Lung microvascular endothelial cell (primary cell): ENCODE results near the gene GGCT. TPM values are rescaled to one million over a fixed set of nuclear protein-coding genes. Genes with fewer than 3 reads are reported as not detected.
"Not testable (repeated sequence)": the region's sequence is repeated elsewhere in the genome, so short reads cannot be mapped to it uniquely, and the experiment has no call there.

Experiments used
- DNase-seq, 2 donors: peaks; one replicate each; pipeline versions ENCODE4 v3.0.0 to v3.0.0-alpha.2; 2010; ENCODE audit warnings: low read depth in 2 of 2
- total RNA-seq: library from RNA; depleted of rRNA; stranded (reverse); fragments of >200 nt; gene quantifications from 2 replicates; pipeline ENCODE4 v1.2.1, GENCODE V29; 2014

Gene GGCT, protein sequence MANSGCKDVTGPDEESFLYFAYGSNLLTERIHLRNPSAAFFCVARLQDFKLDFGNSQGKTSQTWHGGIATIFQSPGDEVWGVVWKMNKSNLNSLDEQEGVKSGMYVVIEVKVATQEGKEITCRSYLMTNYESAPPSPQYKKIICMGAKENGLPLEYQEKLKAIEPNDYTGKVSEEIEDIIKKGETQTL
- 22.2 and 26.2 TPM in 2 replicates for total RNA-seq

GRCh38 chr7:30504301-30505173 lies at the start of gene GGCT:
Gene GGCT, minus strand, starts transcription at chr7:30504829. Its CDS starts 120 bp downstream, at chr7:30504709.
- peak; percentile 98 to 99 for DNase-seq

GRCh38 chr7:30553546-30553945 lies 48.9 kb upstream of the GGCT start:
- no peak for DNase-seq

GRCh38 chr7:30553141-30553540 lies 48.5 kb upstream of the GGCT start:
- DNase-seq, result no peak

DNA sequence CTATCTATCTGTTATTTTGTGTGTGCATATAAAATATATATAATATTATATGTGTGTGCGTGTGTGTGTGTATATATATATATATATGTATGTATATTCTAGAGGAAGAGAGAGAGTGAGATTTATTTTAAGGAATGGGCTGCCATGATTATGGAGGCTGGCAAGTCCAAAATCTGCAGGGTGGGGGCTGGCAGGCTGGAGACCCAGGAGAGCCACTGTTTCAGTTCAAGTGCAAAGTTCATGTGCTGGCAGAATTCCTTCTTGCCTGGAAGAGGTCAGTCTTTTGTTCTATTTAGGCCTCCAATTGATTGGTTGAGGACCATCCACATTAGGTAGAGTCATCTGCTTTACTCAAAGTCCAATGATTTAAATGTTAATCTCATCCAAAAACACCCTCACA lies 47.7 kb upstream of the GGCT start:
- DNase-seq, result no peak

DNA sequence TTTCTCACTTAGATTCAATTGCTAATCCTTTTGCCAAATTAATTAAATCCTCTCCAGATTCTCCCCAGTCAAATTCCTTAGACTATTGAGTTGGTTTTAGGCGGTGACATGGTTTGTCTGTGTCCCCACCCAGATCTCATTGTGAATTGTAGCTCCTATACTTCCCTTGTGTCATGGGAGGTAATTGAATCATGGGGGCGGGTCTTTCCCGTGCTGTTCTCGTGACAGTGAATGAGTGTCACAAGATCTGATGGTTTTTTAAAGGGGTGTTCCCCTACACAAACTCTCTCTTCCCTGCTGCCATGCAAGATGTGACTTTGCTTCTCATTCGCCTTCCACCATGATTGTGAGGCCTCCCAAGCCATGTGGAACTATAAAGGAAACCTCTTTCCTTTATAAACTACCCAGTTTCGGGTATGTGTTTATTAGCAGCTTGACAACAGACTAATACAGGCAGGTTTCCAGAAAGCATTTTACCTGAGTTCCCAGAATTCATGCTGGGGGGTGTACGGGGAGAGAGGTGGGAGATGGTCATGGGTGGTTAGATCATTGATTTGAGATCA lies 45.4 kb upstream of the GGCT start:
- peak; percentile 69 to 84 for DNase-seq

GRCh38 chr7:30548845-30549244 lies 44.2 kb upstream of the GGCT start:
- DNase-seq, result peak; percentile 83

GRCh38 chr7:30546596-30546995 lies 42.0 kb upstream of the GGCT start:
- no peak for DNase-seq

DNA sequence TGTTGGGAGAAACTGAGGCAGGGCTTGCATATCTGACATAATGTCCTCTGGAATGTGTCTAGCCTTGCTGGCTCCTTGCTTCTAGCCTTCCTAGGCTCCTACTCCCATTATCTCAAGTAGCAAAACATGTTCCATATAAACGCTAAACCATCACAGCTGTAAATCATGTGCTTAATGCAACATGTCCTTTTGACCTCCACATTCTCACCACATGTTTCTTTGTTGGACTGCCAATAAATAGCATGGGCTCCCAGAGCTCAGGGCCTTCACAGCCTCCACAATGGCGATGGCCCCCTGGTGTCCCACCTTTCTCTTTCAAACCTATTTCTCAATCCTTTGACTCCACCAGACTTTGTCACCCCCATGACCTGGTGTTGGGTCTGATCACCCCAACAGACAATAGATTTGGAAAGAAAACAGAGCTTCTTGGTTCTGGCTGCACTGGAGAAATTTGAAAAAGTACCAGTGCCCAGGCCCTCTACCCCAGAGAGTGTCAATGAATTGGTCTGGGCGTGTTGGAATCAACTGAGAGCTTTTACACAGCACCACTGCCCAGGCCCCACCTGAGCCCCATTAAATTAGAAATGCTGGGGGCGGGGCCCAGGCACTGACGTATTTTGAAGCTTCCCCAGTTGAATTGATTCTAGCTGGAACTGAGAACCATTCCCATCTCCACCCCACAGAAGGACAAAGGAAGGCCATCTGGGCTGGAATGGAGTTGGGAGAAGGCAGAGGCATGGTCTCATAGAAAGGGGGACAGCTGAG lies 41.3 kb upstream of the GGCT start:
- peak in 1 of 2 donors; percentile 24 for DNase-seq

- peak in 1 of 2 donors; percentile 67 for DNase-seq
Observed at GRCh38 chr7:30543813-30544525, 39.3 kb upstream of the GGCT start.

GRCh38 chr7:30543115-30543514 lies 38.5 kb upstream of the GGCT start:
- not testable (repeated sequence) for DNase-seq

GRCh38 chr7:30533886-30534285 lies 29.3 kb upstream of the GGCT start:
- no peak for DNase-seq

DNA sequence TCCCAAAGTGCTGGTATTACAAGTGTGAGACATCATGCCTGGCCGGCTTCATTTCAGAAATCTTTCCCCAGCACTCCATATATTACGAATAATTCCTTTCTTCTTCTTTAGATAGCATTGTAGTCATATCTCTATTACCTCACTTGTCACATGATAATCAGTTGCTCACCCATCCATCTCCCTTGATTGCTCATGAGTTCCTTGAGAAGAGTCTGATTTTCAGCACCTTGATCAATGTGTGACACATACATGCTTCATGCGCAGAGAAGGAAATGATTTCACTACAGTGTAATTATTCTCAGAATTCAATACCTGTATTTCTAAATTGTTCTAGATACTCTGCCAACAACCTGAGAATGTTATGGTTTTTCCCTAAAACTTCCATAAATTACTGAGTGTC lies 26.7 kb upstream of the GGCT start:
- DNase-seq, result peak in 1 of 2 donors; percentile 40

GRCh38 chr7:30530373-30530772 lies 25.7 kb upstream of the GGCT start:
- DNase-seq, result no peak

GRCh38 chr7:30528779-30529178 lies 24.1 kb upstream of the GGCT start:
- no peak for DNase-seq

DNA sequence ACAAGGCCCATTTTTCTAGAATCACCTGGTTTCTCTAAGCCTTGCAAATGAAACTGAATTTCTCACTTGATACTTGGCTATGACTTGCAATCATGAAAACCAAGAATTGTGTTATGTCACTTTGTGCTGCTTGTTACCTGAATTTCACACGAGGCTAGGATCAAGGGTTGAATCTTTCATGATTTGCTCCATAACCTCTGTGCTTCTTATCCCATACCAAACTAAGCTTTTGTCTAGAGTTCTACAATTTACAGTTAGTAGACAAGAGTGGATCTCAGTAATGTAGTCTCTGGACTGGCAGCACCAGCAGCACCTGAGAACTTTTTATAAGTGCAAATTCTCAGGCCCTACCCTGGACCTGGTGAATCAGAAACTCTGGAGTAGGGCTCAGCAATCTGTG lies 22.7 kb upstream of the GGCT start:
- DNase-seq, result not testable (repeated sequence)

DNA sequence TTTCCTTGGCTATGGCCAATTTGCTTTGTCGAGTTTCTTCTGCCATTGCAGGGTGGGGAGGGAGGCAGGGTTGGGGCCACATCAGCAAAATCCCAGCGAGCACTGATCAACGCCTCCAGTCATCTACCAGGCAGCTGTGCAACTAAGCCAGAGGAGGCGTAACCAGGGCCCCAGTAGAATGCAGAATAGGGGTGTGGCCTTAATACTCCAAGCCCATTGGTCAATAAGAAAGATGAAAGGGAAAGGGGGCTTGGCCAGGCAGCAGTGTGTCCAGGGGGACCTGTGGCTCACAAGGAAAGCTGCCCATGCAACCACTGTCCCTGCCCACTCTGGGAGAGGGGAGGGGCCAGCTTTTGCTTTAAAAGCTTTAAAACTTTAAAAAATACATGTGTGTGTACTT lies 21.5 kb upstream of the GGCT start:
- no peak for DNase-seq

GRCh38 chr7:30525429-30525828 lies 20.8 kb upstream of the GGCT start:
- DNase-seq, result no peak

DNA sequence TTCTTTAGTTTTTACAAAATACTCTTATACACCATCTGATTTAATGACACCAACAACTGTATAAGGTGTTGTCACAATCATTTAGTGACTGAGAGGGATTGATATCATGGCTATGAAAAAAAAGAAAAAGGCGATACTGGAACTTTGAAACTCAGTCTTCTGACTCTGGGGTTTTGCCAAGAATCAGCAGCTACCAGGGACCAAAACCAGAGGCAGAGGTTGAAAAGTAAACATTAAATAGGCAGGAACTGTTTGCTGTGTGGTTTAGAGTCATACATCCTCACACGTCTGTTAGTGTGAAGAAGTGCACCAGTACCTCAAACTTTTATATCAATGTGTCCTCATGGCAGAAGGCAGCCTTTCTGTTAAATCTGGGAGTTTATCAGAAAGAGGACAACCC lies 19.9 kb upstream of the GGCT start:
- DNase-seq, result peak in 1 of 2 donors; percentile 11

- no peak for DNase-seq
Observed at GRCh38 chr7:30523466-30523865, 18.8 kb upstream of the GGCT start.

GRCh38 chr7:30522159-30522558 lies 17.5 kb upstream of the GGCT start:
- DNase-seq, result no peak

- DNase-seq, result peak in 1 of 2 donors; percentile 14
Observed at GRCh38 chr7:30521532-30521931, 16.9 kb upstream of the GGCT start.
